GM19467 (cell line): Measurements from ENCODE around the gene PNPT1.
"Not testable (repeated sequence)": the region's sequence is repeated elsewhere in the genome, so short reads cannot be mapped to it uniquely, and the experiment has no call there.

Experiments used
- ATAC-seq: cut with Tn5 transposase; IDR thresholded peaks from one replicate; pipeline ENCODE4 v1.9.1; 2021; ENCODE audit warnings: mild to moderate bottlenecking, moderate library complexity; ENCODE audit not compliant: unreplicated experiment

Gene PNPT1

DNA sequence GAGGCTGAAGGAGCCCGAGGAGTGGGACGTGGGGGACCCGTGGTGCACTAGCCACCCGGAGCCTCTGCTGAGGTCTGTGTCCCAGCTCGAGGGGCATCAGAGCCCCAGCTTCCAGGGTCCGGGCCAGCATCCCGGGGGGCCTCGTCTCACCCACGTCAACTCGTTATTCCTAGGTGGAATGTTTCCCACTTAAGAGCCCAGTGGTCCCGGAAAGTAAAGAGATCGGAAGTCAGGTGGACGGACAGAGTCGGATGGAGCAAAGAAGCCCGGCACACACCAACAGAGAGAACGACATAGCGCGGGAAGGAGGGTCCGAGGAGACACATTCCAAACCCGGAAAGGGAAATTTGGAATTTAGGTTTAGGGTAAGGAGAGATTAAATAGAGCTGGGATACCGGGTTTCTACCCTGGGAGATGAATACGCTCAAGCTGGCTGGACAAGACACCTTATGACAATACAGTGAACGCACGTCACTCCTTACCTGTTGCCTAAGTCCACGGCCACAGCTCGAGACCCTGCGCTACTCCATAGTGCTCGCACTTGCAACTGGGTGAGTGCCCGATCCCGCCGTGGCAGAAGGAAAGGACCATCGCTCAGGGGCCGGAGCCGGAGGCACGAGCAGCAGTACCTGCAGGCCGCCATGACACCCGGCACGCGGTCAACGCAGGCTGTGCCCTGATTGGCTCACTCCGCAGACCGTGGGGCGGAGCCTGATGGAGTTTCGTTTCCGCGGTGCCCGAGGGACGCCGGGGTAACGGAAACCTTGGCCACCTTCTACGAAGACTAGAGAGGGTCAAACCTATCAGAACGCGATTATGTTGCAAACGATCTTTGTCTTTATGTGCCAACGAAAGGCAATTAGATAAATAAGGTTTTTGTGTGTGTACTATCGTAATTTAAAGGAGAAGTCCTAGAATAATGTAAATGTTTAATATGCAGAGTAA lies at the start of gene PNPT1:
TSS of gene PNPT1 (minus strand) at position 664 of the 945 bp plus-strand sequence. CDS start at position 643, 21 bp downstream.
- ATAC-seq: peak; percentile 100

DNA sequence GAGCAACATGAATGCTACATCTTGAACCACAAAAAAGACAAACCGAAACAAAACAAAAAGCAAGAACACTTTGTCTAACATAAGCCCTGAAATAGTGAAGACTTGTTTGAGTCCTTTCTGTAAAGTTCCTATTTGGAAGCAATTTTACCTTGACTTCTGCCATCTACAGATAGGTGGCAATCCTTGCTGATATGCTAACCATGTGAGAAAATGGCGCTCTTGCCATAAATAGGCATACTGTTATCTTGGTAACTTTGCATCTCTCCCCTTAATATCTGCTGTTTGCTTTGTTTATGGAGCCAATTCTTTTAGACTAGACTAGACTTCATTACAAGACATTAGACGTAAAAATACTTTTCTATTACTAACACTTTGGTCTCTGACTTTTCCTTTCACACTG lies 49.4 kb upstream of the PNPT1 start:
- ATAC-seq: no peak

DNA sequence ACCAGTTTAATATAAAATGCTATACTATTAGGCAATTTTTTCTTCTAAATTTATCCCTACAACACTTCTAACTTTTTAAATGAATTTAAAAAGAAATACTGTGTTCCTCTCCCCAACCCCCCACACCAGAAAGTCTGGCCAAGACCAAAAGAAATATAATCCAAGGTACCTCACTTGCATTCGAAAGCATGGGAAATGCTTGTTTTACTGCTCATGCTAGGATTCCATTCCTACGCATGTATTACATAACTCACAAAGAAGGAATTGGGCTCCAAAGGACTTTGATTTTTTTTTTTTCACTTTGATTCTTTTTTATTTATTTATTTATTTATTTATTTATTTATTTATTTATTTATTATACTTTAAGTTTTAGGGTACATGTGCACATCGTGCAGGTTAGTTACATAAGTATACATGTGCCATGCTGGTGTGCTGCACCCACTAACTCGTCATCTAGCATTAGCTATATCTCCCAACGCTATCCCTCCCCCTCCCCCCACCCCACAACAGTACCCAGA lies 42.4 kb upstream of the PNPT1 start:
- not testable (repeated sequence) for ATAC-seq

- ATAC-seq: no peak
These were observed 41.1 kb upstream of the PNPT1 start for GRCh38 chr2:55734726-55735125.

GRCh38 chr2:55733335-55733734 lies 39.7 kb upstream of the PNPT1 start:
- no peak for ATAC-seq

DNA sequence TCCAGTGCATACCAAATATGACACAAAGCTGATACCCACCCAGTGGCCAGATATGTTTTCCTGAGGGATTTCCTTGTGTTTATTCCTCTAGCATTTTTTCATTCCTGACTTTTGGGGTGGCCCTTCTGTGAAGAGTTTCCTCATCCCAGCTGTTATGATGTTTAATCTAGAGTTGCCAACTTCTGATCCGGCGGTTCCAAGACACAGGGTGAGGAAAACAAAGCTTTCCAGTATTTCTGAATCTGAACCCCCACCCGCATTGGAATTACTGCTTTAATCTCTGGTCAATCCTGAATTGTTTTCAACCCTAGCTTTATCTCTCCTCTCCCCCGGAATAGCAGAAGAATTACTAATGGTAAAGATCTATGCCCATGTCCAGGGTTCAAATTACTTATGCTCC lies 39.2 kb upstream of the PNPT1 start:
- ATAC-seq: no peak

DNA sequence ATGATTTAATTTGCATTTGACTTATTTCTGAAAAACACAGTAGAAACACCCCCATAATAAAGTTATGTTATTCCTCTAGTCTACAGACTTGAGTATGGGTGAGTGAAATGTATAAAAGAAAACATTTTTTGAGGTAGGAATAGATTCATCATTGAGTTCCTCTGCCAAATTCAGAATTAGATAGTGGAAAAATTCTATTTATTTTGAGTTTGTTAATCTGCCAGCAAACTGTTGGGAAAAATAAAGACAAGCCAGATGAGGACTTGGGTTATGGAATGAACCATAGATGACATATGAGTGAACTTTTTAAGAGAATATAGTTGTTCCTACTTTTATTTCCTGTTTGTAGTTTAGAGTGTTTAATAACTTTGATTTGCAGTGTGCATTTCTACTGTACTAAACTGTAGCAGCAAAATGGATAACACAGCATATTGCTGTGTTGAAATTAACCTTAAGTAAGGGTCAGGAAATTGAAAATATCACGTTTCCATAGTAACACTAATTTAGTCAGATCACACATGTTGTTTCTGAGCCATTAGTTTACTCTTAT lies 35.6 kb upstream of the PNPT1 start:
- no peak for ATAC-seq

- no peak for ATAC-seq
These were observed 28.1 kb upstream of the PNPT1 start for GRCh38 chr2:55721596-55722215.

GRCh38 chr2:55720417-55720816 lies 26.8 kb upstream of the PNPT1 start:
- no peak for ATAC-seq

GRCh38 chr2:55719852-55720251 lies 26.2 kb upstream of the PNPT1 start:
- no peak for ATAC-seq

DNA sequence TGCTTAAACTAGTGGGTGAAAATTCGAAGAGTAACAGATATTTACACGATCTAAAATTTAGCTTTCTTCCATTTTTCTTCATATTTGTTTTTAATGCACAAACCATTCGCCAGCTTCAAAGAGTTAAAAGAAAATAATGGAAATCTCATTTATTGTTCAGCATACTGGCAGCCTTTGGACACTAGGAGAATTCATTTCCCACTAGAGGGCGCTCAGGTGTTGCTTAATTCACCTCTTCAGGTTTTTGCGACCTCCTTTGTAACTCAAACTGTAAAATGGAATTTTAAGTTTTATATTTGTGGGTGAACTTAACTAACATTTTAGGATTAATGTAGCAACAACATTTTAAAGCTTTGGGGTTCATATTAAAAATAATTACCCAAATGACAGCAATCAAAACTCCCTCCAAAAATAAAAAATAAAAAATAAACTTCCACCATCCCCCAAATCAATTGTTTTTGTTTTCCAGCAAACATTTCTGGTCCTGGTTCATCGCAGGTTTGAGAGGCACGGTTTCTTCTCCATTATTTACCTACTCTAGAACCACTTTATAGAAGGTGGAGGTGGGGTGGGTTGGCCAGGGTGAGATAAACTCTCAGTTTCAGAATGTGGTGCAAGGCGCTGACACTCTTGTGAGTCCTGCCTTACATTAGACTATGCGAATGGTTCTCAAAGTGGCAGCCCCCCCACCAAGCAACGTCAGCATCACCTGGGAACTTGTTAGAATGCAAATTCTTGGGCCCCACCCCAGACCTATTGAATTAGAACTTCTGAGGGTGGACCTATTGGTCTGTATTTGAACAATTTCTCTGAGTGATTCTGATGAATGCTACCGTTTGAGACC lies 24.7 kb upstream of the PNPT1 start:
- ATAC-seq: peak; percentile 62

DNA sequence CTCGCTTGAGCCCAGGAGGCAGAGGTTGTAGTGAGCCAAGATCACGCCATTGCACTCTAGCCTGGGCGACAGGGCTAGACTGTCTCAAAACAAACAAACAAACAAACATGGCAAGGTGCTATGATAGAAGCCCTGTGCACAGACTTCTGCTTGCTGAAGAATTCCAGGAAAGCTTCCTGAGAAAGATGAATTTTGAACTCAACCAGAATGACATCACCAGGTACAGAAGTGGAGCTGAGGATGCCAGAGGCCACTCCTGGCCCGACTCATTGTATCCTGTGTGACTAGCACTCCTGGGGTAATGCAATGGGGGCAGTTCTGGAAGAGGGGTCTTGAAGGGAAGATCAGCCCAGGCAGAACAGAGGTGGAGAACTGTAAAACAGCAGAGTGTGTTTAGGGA lies 22.0 kb upstream of the PNPT1 start:
- no peak for ATAC-seq

- not testable (repeated sequence) for ATAC-seq
These were observed 21.5 kb upstream of the PNPT1 start for GRCh38 chr2:55715178-55715577.

DNA sequence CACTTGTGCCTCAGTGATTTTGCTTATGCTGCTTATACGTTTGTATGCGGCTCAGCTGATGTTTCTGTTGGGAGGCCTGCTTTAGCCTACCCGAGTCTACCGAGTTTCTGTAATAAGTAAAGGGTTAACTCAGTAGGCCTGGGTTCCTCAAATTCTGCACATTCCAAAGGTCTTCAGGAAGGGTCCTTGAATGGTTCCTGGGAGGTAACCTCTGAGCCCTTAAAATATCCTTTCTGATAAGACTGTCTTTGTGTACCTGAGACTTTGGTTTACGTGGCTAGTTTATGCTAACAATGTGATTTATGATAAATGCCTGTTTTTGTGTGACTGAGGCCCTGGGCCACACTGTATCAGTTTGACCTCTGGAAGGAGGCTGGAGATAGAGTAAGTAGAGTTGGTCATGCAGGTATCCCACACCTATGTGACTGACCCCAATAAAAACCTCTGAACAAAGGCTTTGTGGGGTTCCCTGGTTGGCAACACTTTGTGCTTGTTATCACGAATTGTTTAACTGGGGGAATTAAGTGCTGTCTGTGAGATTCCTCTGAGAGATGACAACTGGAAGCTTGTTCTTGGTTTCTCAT lies 18.9 kb upstream of the PNPT1 start:
- ATAC-seq: no peak

- no peak for ATAC-seq
These were observed 16.4 kb upstream of the PNPT1 start for GRCh38 chr2:55710025-55710424.

- no peak for ATAC-seq
These were observed 14.1 kb upstream of the PNPT1 start for GRCh38 chr2:55707751-55708150.

DNA sequence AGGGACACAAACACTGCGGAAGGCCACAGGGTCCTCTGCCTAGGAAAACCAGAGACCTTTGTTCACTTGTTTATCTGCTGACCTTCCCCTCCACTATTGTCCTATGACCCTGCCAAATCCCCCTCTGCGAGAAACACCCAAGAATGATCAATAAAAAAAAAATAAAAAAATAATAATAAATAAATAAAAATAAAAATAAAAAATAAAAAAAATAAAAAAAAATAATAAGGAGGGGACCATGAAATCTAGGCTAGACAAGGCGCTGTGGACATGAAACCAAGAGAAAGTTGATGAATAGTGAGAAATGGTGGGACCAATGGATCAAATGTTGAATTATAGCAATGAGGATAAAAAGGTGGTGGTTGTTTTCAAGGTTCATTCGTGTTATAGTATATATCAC lies 12.6 kb upstream of the PNPT1 start:
- not testable (repeated sequence) for ATAC-seq

- ATAC-seq: no peak
These were observed 11.5 kb upstream of the PNPT1 start for GRCh38 chr2:55705027-55705653.

GRCh38 chr2:55703350-55703749 lies 9.7 kb upstream of the PNPT1 start:
- no peak for ATAC-seq

DNA sequence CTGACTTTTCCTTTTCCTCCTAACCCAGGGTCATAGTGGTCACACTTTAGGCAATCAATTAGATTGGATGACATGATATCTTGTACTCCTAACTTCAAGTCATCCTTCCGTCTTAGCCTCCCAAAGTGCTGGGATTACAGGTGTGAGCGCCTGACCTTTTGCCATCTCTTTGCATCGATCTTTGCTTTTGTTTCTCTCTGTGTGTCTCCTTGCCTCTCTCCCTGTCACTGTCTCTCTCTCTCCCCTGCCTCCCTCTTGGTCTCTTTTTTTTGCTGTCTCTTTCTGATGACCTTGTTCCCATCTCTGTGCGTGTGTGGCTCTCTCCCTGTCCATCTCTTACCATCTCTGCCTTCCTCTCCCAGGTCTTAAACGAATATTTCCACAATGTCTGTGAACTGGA lies 904 bp downstream of the PNPT1 start:
- ATAC-seq: not testable (repeated sequence)
